ENCODE measurements around the gene CEP19. TPM values are rescaled to one million over a fixed set of nuclear protein-coding genes. Genes with fewer than 3 reads are reported as not detected.

CEP19 gene
- total and polyA plus RNA-seq, 2 experiments from 2014 or later: 4.5 to 5.6 TPM

DNA sequence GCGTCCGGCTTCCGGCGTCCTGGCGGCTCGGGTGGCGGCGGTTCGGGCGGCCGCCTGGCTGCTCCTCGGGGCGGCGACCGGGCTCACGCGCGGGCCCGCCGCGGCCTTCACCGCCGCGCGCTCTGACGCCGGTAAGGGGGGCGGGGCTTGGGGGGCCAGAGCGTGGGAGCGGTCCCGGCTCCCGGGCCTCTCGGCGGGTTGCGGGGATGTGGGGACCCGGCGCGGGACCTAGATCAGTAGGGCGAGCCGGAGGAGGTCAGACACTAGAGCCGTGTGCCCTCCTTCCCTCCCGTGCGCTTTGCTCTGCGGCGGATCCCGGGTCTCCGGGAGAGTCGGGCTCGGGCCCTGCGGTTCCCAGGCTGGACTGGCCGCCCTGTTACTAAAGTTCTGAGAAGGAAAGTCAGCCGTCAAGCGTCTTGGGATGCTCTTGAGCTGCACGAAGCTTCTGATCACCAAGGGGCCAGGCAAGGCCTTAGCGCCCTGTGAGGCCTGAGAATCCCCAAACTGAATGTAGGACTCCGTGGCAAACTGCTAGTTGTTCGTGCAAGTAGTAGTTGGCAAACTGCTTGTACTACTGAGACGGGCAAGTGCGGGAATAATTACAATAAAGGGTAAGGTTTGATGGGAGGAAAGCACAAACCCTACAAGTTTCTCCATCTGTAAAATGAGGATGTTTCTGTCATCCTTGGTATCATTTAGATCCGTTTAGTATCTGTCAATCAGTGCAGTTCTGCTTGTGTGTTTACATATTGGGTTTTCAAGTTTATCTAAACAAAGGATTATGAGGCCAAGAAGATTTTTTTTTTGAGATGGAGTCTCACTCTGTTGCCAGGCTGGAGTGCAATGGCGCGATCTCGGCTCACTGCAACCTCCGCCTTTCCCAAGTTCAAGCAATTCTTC lies 714 bp upstream of the CEP19 start:
- Histone ChIP-seq H3K9me3 (ENCODE audit: low read depth) (no peaks in the 10 kb centered on the region), H3K4me3 (peak overlapping the region; percentile 94), H3K9ac (peak overlapping the region; percentile 95), H3K27ac (peak overlapping the region; percentile 93), H3K79me2 (ENCODE audit: insufficient read depth) (peaks cover 46% of the 10 kb centered on the region), H4K20me1 (ENCODE audit: insufficient read depth) (no peaks in the 10 kb centered on the region), H3K9me2 (ENCODE audit: insufficient read depth) (no peaks in the 10 kb centered on the region), H3K4me2 (ENCODE audit: unreplicated experiment) (peak overlapping the region; percentile 99), H3K27me3 (replicated peaks; ENCODE audit: insufficient read depth) (no peaks in the 10 kb centered on the region), H2AFZ (peak overlapping the region; percentile 94), H3K36me3 (ENCODE audit: low read depth) (no peaks in the 10 kb centered on the region), H3F3A (ENCODE audit: insufficient read depth) (peaks cover 21% of the 10 kb centered on the region; the same call in 1 of the 2 replicates), H3K4me1 (ENCODE audit: insufficient read depth) (peaks cover 13% of the 10 kb centered on the region)
- in situ Hi-C loops (cut with MboI): no loop called here
- no peak for TF ChIP-seq EZH2phosphoT487 (IDR thresholded peaks at IDR 0.05; ENCODE audit: insufficient read depth, low read depth)
- no peak for TF ChIP-seq EZH2 (IDR thresholded peaks at IDR 0.05; ENCODE audit: insufficient read depth, poor library complexity, severe bottlenecking)
- 2 to 5% methylated on average over 42 to 61 of the region's 64 CpGs for WGBS, 2 experiments (ENCODE audit: low coverage in 1 of 2, low lambda C conversion rate in 2 of 2, missing lambda C conversion rate in 2 of 2)
- DNase-seq: peak; percentile 88

DNA sequence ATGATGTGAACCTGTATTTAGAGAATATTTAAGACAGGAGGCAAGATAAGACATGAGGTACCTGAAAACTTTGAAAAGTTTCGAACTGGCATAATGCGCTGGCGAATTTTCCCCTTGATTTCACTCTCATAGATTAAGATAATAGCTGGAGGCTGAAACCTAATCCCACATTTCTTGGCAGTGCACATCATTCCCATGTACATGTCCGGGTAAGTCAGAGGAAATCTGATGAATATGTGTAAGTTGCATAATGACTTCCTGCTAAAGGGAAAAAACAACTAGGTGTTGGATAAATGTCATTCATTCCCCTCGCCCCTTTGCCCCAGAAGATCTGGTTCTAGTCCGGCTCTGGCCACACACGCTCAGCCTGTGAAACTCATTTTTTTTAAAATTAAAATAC lies 3.6 kb downstream of the CEP19 start:
- peaks cover 16% of the 10 kb centered on the region; the same call in 1 of the 2 replicates for H3F3A ChIP-seq (ENCODE audit: insufficient read depth)
- TF ChIP-seq EZH2phosphoT487 (IDR thresholded peaks at IDR 0.05; ENCODE audit: insufficient read depth, low read depth) (no peak), EZH2 (IDR thresholded peaks at IDR 0.05; ENCODE audit: insufficient read depth, poor library complexity, severe bottlenecking) (no peak)
- H3K27ac ChIP-seq: no peak overlapping the region
- H4K20me1 ChIP-seq (ENCODE audit: insufficient read depth): no peaks in the 10 kb centered on the region
- DNase-seq: no peak
- in situ Hi-C loops (cut with MboI): no loop called here
- H3K9me3 ChIP-seq (ENCODE audit: low read depth): no peaks in the 10 kb centered on the region
- H3K9ac ChIP-seq: no peak overlapping the region
- H3K36me3 ChIP-seq (ENCODE audit: low read depth): no peaks in the 10 kb centered on the region
- no peaks in the 10 kb centered on the region for H3K27me3 ChIP-seq (replicated peaks; ENCODE audit: insufficient read depth)
- peaks cover 11% of the 10 kb centered on the region for H3K4me1 ChIP-seq (ENCODE audit: insufficient read depth)
- H2AFZ ChIP-seq: no peak overlapping the region
- H3K4me2 ChIP-seq (ENCODE audit: unreplicated experiment): no peak overlapping the region
- H3K9me2 ChIP-seq (ENCODE audit: insufficient read depth): no peaks in the 10 kb centered on the region
- WGBS, 2 experiments (ENCODE audit: low coverage in 1 of 2, low lambda C conversion rate in 2 of 2, missing lambda C conversion rate in 2 of 2): 65 to 76% methylated on average over 7 of the region's 7 CpGs
- H3K79me2 ChIP-seq (ENCODE audit: insufficient read depth): peaks cover 6% of the 10 kb centered on the region
- no peak overlapping the region for H3K4me3 ChIP-seq

DNA sequence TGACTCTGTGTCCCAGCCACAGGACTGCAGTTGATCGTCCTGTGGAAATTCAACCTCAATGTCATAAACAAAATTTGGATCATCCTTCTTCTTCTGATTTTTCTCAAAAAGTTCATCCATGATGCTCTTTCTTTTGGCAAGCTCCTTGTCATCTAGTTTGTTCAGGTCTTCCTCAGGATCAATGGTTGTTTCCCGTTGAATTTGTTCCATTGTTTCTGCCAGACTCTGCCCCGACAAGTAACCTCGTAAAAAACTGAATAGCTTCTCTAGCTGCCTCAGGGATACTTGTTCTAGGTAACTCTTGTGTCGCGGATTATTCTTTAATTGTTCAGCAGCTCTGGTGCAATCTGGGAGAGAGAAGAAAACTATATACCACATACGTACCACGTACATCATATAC lies 4.5 kb downstream of the CEP19 start:
- no peaks in the 10 kb centered on the region for H3K79me2 ChIP-seq (ENCODE audit: insufficient read depth)
- peaks cover 10% of the 10 kb centered on the region; the same call in 1 of the 2 replicates for H3F3A ChIP-seq (ENCODE audit: insufficient read depth)
- H3K4me1 ChIP-seq (ENCODE audit: insufficient read depth): peaks cover 6% of the 10 kb centered on the region
- no peaks in the 10 kb centered on the region for H3K36me3 ChIP-seq (ENCODE audit: low read depth)
- no peak overlapping the region for H3K4me2 ChIP-seq (ENCODE audit: unreplicated experiment)
- no peaks in the 10 kb centered on the region for H3K9me2 ChIP-seq (ENCODE audit: insufficient read depth)
- H3K9ac ChIP-seq: no peak overlapping the region
- 93% methylated on average over 8 of the region's 8 CpGs for WGBS, 2 experiments (ENCODE audit: low coverage in 1 of 2, low lambda C conversion rate in 2 of 2, missing lambda C conversion rate in 2 of 2)
- DNase-seq: no peak
- TF ChIP-seq EZH2 (IDR thresholded peaks at IDR 0.05; ENCODE audit: insufficient read depth, poor library complexity, severe bottlenecking) (no peak), EZH2phosphoT487 (IDR thresholded peaks at IDR 0.05; ENCODE audit: insufficient read depth, low read depth) (no peak)
- H2AFZ ChIP-seq: no peak overlapping the region
- H3K4me3 ChIP-seq: no peak overlapping the region
- no peaks in the 10 kb centered on the region for H4K20me1 ChIP-seq (ENCODE audit: insufficient read depth)
- in situ Hi-C loops (cut with MboI): no loop called here
- H3K27ac ChIP-seq: no peak overlapping the region
- no peaks in the 10 kb centered on the region for H3K27me3 ChIP-seq (replicated peaks; ENCODE audit: insufficient read depth)
- H3K9me3 ChIP-seq (ENCODE audit: low read depth): no peaks in the 10 kb centered on the region

DNA sequence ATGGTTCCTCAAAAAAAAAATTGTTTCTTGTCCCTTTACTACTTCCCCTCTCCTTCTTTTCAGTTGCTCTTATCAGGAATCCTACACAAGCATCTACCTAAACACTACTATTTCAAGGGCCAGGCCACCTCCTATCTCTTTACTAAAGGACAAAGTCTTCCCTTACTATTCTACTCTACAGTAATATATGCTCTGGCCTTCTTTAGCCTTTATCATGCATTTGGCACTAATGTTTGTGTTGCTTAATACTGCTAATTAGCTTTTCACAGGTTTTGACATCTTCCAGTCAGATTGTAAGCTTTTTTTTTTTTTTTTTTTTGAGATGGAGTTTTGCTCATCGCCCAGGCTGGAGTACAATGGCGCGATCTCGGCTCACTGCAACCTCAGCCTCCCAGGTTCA lies 5.3 kb downstream of the CEP19 start:
- Histone ChIP-seq H3K27ac (no peak overlapping the region), H3K9me2 (ENCODE audit: insufficient read depth) (no peaks in the 10 kb centered on the region)
- WGBS, 2 experiments (ENCODE audit: low coverage in 1 of 2, low lambda C conversion rate in 2 of 2, missing lambda C conversion rate in 2 of 2): 97 to 98% methylated on average over 4 of the region's 4 CpGs

More for the DNA sequence above, 5.3 kb downstream of the CEP19 start:
- H4K20me1 ChIP-seq (ENCODE audit: insufficient read depth): no peaks in the 10 kb centered on the region
- H3K4me3 ChIP-seq: no peak overlapping the region
- H3K4me2 ChIP-seq (ENCODE audit: unreplicated experiment): no peak overlapping the region
- in situ Hi-C loops (cut with MboI): no loop called here
- DNase-seq: no peak
- H3K9me3 ChIP-seq (ENCODE audit: low read depth): no peaks in the 10 kb centered on the region
- no peak overlapping the region for H2AFZ ChIP-seq
- no peaks in the 10 kb centered on the region for H3K27me3 ChIP-seq (replicated peaks; ENCODE audit: insufficient read depth)
- no peaks in the 10 kb centered on the region for H3K79me2 ChIP-seq (ENCODE audit: insufficient read depth)
- TF ChIP-seq EZH2 (IDR thresholded peaks at IDR 0.05; ENCODE audit: insufficient read depth, poor library complexity, severe bottlenecking) (no peak), EZH2phosphoT487 (IDR thresholded peaks at IDR 0.05; ENCODE audit: insufficient read depth, low read depth) (no peak)
- H3K4me1 ChIP-seq (ENCODE audit: insufficient read depth): peaks cover 6% of the 10 kb centered on the region
- no peak overlapping the region for H3K9ac ChIP-seq
- no peaks in the 10 kb centered on the region for H3K36me3 ChIP-seq (ENCODE audit: low read depth)
- H3F3A ChIP-seq (ENCODE audit: insufficient read depth): peaks cover 9% of the 10 kb centered on the region; the same call in 1 of the 2 replicates
